HG03469 (cell line): Measurements from ENCODE around the gene HKDC1.

Experiments
- ATAC-seq: cut with Tn5 transposase; IDR thresholded peaks from one replicate; pipeline ENCODE4 v1.9.1; 2021; ENCODE audit warnings: mild to moderate bottlenecking, moderate library complexity, moderate number of reproducible peaks; ENCODE audit not compliant: unreplicated experiment

HKDC1 gene

DNA sequence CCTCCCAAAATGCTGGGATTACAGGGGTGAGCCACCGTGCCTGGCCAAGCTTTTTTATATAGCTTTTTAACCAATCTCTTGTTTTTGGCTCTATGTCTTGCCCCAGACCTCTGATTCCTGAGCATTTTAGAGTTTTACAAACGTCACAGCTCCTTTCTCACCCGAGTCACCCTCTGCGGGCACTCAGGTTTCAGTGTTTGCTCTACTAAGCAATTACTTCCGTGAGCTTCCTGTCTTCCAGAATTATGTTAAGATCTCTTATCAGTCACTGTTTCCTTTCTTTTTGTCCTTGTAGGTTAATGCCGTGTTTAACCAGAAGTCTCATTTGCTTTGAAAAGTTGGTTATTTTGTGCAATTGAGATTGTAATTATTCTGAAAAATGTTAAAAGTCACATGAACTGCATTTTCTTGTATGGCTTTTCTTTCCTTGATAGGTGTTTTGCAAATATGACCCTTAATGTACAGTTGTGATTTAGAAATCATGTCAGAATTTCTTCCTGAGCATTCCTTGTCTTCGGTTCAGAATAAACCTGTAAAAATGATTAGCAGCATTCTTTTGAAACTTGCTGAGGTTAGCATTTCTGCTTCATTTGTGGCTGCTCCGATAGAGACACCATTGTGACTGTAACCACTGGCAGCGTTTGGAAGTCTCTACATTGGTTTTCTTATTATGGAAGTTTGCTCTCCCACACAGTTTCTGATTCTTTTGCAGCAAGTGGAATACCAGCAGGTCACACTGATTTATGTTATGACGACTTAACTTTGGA is 4.5 kb upstream of the HKDC1 start:
- ATAC-seq, result no peak

DNA sequence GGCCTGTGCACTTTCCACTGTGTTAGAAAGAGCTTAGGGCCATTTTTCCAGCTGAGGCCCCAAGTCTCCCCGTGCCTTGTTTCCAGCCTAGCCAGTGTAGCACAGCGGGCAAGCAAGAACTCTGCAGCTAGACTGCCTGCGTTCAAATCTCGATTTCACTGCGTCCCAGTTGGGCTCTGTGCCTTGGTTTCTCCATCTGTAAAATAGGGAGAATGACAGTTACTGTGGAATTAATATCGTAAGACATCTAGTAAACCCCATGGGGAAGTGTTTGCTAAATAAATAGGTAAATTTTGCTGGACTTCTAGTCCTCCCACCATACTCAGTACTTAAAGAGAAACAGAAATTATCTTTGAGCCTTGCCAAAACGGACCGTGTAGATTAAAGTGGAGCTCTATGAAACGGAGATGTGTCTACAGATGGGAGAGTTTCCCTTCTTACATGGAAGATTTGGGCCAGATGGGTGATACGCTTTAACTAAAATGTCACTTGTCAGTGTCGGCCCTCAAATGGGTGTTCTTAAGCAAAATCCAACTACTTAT is 3.5 kb upstream of the HKDC1 start:
- ATAC-seq, result no peak

DNA sequence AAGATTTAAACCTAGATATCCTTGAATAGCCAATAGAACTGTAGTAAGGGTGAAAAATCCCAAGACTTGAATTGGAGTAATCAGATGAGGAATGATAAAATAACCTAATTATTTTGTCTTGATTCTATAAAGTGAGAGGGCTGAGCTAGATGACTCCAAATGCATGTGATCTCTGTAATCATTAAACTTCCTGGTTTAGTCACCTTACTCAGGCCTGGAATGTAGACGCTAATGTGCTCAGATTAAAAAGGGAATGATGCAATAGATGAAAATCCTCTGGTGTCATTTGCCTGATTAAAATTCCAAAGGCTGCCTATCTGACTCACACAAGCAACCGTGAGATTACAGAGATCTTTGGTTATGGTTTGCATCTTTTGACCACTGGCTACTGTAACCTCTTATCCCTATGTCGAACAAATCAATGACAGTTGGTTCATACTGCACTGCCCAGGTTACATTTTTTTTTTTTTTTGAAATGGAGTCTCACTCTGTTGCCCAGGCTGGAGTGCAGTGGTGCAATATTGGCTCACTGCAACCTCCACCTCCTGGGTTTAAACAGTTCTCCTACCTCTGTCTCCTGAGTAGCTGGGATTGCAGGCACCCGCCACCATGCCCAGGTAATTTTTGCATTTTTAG is 2.9 kb upstream of the HKDC1 start:
- no peak for ATAC-seq

GRCh38 chr10:69218831-69219230 is 1.3 kb upstream of the HKDC1 start:
- ATAC-seq, result no peak

- no peak for ATAC-seq
Observed at GRCh38 chr10:69220507-69220906, 375 bp downstream of the HKDC1 start.

- peak; percentile 95 for ATAC-seq
Observed at GRCh38 chr10:69222157-69223027, 2.3 kb downstream of the HKDC1 start.

- ATAC-seq, result no peak
Observed at GRCh38 chr10:69223028-69223342, 2.9 kb downstream of the HKDC1 start.

GRCh38 chr10:69224862-69225657 is 4.9 kb downstream of the HKDC1 start:
- no peak for ATAC-seq

DNA sequence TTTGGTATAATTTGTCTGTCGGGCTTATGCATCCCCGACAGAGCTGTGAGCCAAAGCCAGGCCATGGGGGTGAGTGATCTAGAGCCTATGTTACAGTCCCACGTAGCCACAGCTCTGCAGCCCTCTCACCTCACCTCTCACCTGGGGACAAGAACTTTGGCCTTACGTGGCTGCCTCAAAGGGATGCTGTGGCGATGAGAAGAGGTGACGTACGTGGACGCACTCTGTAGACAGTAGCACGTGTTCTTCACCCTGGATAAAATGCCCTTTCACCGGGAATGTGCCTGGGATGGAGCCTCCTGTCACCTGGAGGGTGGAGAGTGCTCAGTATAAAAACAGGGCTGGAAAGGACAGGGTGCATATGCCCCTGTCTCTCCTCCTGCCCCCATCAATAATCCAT is 5.5 kb downstream of the HKDC1 start:
- ATAC-seq, result no peak

- ATAC-seq, result no peak
Observed at GRCh38 chr10:69226919-69227450, 6.9 kb downstream of the HKDC1 start.

DNA sequence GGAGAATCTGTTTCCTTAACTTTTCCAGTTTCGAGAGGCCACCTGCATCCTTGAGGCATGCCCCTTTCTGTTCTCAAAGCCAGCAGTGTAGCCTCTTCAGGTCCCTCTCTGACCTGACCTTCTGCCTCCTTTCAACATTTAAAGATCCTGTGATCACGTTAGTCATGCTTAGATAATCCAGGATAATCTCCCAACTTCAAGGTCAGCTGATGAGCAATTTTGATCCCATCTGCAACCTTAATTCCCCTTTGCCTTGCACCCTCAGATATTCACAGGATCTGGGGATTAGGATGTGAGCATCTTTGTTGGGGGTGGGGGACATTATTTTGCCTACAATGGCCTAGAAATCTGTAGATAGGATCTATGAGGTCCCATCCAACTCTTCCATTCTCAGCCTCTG is 8.0 kb downstream of the HKDC1 start:
- no peak for ATAC-seq

GRCh38 chr10:69229616-69229916 is 9.4 kb downstream of the HKDC1 start:
- no peak for ATAC-seq

GRCh38 chr10:69230128-69230527 is 10.0 kb downstream of the HKDC1 start:
- no peak for ATAC-seq

GRCh38 chr10:69232252-69232651 is 12.1 kb downstream of the HKDC1 start:
- no peak for ATAC-seq

DNA sequence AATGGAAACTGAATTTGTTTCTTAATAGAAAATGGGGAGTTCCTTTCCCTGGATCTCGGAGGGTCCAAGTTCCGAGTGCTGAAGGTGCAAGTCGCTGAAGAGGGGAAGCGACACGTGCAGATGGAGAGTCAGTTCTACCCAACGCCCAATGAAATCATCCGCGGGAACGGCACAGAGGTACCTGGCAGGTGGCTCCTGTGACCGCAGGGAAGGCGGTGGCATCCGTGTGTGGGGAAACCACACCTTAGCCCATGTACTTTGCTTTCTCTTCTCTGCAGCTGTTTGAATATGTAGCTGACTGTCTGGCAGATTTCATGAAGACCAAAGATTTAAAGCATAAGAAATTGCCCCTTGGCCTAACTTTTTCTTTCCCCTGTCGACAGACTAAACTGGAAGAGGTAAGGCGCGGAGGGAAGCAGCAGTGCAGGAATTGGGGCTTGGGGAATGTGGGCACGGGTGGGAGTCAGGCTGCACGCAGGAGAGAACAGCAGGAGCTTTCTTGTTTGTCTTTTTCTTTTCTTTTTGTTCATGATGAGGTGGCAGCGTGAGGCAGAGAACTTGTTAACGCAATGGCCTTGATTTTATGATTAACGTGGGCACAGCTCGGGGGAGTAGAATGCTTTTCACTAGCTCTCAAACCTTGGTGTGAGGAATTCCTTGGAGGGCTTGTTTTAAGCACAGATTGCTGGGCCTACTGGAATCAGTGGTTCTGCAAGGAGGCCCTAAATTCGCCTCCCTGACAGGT is 12.8 kb downstream of the HKDC1 start:
- no peak for ATAC-seq

DNA sequence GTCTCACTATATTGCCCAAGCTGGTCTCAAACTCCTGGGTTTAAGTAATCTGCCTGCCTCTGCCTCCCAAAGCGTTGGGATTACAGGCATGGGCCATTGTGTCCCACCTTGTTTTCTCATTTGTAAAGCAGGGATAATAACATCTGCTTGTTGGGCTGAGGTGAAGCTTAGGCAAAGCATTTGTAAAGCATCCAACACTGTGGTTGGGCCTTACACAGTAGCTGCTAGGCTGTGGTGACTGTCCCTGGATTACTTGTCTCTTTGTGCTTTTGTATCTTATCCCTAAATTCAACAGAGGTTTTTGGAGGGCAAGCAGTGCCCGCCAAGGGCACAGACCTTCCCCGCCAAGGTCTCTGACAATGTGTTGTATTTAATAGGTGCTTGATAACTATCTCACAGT is 14.3 kb downstream of the HKDC1 start:
- no peak for ATAC-seq

DNA sequence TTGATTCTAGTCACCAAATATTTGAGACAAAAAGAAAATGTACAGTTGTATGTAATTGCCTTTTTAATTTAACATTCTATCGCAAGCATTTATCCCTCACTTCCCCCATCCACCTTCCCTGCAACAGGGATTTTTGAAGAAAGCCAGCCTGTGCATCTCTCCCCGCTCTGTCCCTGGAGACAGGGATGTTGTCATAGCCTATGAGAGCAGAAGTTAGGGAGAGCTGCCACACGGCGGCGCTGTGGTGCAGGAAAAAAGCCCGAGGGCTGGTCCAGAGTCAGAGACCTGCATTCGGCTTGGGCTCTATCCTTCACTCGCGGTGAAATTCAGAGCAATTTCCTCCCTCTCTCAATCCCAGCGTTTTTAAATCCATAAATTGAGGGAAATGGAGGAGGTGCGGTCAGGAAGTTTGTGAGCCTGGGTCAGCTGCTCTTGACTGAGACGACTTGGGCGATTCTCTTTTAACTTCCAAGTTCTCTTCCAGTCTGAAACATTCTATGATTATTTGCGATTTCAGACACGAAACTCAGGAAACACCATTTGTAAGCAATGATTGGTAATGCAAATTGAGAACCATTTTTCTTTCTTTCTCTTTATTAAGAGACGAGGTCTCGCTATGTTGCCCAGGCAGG is 17.5 kb downstream of the HKDC1 start:
- peak; percentile 69 for ATAC-seq

- no peak for ATAC-seq
Observed at GRCh38 chr10:69239136-69239535, 19.0 kb downstream of the HKDC1 start.

GRCh38 chr10:69239816-69240434 is 19.8 kb downstream of the HKDC1 start:
- no peak for ATAC-seq
